Ascending aorta (tissue), 2 donors: ENCODE results near the gene PCDHA2. TPM values are rescaled to one million over a fixed set of nuclear protein-coding genes. Genes with fewer than 3 reads are reported as not detected.

Source experiments
- DNase-seq, 2 donors: peaks; one replicate each; pipeline ENCODE4 v3.0.0-alpha.2; 2019; ENCODE audit warnings: low spot score in 2 of 2
- H3K27ac ChIP-seq, 2 donors: fragments of 200-600 bp; sonication (generic); one replicate each; pipeline ENCODE4 v1.5.1; 2016 to 2017; ENCODE audit warnings: mild to moderate bottlenecking in 1 of 2
- H3K27me3 ChIP-seq: fragments of 200-600 bp; sonication (generic); one replicate; pipeline ENCODE4 v1.5.1; 2017
- H3K36me3 ChIP-seq, 2 donors: fragments of 200-600 bp; sonication (generic); one replicate each; pipeline ENCODE4 v1.5.1; 2016
- H3K4me1 ChIP-seq, 2 donors: fragments of 200-600 bp; sonication (generic); one replicate each; pipeline ENCODE4 v1.5.1; 2016 to 2017; ENCODE audit warnings: mild to moderate bottlenecking in 1 of 2
- H3K4me3 ChIP-seq, 2 donors: fragments of 200-600 bp; sonication (generic); one replicate each; pipeline ENCODE4 v1.5.1; 2016 to 2017; ENCODE audit warnings: mild to moderate bottlenecking in 1 of 2
- H3K9me3 ChIP-seq, 2 donors: fragments of 200-600 bp; sonication (generic); one replicate each; pipeline ENCODE4 v1.5.1; 2016
- CTCF ChIP-seq, 3 experiments: fragments of 200-600 bp in 2 of 3; fragments of 450-650 bp in 1 of 3; sonication (generic) in 2 of 3; IDR thresholded peaks; one replicate each; pipeline ENCODE4 v1.5.1; 2016 to 2019; ENCODE audit warnings: antibody characterized with exemption in 3 of 3, mild to moderate bottlenecking in 1 of 3, moderate library complexity in 1 of 3
- intact Hi-C: fragments of 100-400 bp; cut with DNase I; formaldehyde crosslinking; loops from one replicate; pipeline ENCODE4 v1.15.1; 2023
- total RNA-seq: library from RNA; depleted of rRNA; stranded (reverse); fragments of >200 nt; gene quantifications from one replicate; pipeline ENCODE4 v1.1.0, GENCODE V29; 2016

The PCDHA2 gene
- not detected for total RNA-seq

DNA sequence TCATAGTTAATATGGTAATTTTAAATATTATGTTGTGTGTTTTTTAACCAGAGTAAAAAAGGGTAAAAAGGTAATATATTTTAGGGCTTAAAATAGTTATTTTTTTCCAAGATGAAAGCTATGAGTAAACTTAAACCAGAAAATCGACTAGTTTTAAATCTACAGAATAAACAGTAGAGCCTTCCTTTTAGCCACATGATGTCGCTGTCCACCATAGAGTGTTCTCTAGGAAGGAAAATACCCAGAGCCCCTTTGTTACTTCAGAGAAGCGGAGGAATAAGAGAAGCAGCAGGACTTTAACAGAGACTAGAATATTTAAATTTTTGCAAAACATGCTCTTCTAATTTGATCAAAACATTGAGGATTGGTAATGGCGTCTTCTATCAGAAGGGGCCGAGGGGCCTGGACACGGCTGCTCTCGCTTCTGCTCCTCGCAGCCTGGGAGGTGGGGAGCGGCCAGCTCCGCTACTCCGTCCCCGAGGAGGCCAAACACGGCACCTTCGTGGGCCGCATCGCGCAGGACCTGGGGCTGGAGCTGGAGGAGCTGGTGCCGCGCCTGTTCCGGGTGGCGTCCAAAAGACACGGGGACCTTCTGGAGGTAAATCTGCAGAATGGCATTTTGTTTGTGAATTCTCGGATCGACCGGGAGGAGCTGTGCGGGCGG lies at the start of gene PCDHA2:
Gene PCDHA2 (plus strand): TSS at position 258 of the 664 bp plus-strand sequence.
- H3K9me3 ChIP-seq, result peaks cover 0 to 44% of the 10 kb centered on the region in 2 donors
- TF ChIP-seq CTCF (IDR thresholded peaks at IDR 0.05), result no peak
- no peaks in the 10 kb centered on the region for H3K36me3 ChIP-seq
- no peak within 1 kb of the TSS for H3K27ac ChIP-seq
- H3K4me1 ChIP-seq, result no peaks in the 10 kb centered on the region
- H3K27me3 ChIP-seq, result no peaks in the 10 kb centered on the region
- DNase-seq, result no peak
- intact Hi-C loops, result no loop called here
- no peak within 1 kb of the TSS for H3K4me3 ChIP-seq

- no peak for DNase-seq
- no peaks in the 10 kb centered on the region for H3K36me3 ChIP-seq
- no peaks in the 10 kb centered on the region for H3K4me1 ChIP-seq
- H3K9me3 ChIP-seq, result peaks cover 12 to 70% of the 10 kb centered on the region in 2 donors
- H3K27ac ChIP-seq, result no peak overlapping the region
- H3K4me3 ChIP-seq, result no peak overlapping the region
- intact Hi-C loops, result no loop called here
- no peak for TF ChIP-seq CTCF (IDR thresholded peaks at IDR 0.05)
- no peaks in the 10 kb centered on the region for H3K27me3 ChIP-seq
Observed at GRCh38 chr5:140753561-140753960, 41.1 kb upstream of the PCDHA2 start.

DNA sequence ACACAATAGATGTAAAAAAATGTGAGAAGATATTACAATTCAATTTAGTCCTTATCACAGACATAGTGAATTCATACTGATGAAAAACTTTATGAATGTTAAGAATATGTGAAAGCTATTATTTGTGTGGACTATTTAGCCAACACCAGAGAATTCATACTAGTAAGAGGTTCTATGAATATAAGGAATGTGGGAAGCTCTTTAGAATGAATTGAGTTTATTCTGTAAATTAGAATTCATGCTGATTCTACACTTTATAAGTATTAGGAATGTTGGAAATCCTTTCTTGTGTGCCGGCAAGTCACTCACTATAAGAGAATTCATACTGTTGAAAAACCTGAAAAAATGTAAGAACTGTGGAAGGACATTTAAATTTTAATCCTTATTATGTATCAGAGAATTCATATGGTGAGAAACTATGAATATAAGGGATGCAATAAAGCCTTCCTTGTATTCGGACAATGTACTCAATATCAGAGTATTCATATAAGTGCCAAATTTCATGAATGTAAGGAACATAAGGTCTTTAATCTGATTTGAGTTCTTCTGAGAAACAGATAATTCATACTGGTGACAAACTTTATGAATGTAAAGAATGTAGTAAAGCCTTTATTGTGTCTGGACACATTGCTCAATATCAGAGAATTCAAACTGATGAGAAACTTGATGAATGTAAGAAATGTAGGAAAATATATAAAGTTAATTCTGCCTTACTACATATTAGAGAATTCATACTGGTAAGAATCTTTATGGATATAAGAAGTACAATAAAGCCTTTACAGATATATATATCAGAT lies 30.3 kb upstream of the PCDHA2 start:
- no peaks in the 10 kb centered on the region for H3K4me1 ChIP-seq
- no peak for DNase-seq
- intact Hi-C loops, result no loop called here
- peaks cover 61 to 95% of the 10 kb centered on the region in 2 donors for H3K9me3 ChIP-seq
- TF ChIP-seq CTCF (IDR thresholded peaks at IDR 0.05), result no peak
- H3K27me3 ChIP-seq, result no peaks in the 10 kb centered on the region
- no peak overlapping the region for H3K27ac ChIP-seq
- no peaks in the 10 kb centered on the region for H3K36me3 ChIP-seq
- H3K4me3 ChIP-seq, result no peak overlapping the region

DNA sequence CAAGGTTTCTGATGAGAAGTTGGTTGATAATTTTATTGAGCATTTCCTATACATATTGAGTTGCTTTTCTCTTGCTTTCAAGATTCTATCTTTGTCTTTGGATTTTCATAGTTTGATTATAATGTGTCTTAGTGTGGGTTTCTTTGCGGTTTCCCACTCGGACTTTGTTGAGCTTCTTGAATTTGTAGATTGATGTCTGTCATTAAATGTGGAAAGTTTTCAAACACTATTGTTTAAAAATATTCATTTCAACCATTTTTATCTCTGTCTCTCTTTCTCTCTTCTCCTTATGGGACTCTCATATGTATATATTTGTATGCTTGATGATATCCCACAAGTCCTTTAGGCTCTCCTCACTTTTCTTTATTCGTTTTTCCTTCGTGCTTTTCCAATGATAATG lies 27.2 kb upstream of the PCDHA2 start:
- Histone ChIP-seq H3K9me3 (peaks cover 46 to 88% of the 10 kb centered on the region in 2 donors), H3K27ac (no peak overlapping the region), H3K4me1 (no peaks in the 10 kb centered on the region), H3K4me3 (no peak overlapping the region), H3K27me3 (no peaks in the 10 kb centered on the region), H3K36me3 (no peaks in the 10 kb centered on the region)
- intact Hi-C loops, result no loop called here
- no peak for DNase-seq
- no peak for TF ChIP-seq CTCF (IDR thresholded peaks at IDR 0.05)

- Histone ChIP-seq H3K9me3 (peaks cover 6 to 49% of the 10 kb centered on the region in 2 donors), H3K4me3 (no peak overlapping the region), H3K36me3 (no peaks in the 10 kb centered on the region), H3K27me3 (no peaks in the 10 kb centered on the region), H3K27ac (no peak overlapping the region), H3K4me1 (no peaks in the 10 kb centered on the region)
- no peak for TF ChIP-seq CTCF (IDR thresholded peaks at IDR 0.05)
- DNase-seq, result no peak
- intact Hi-C loops, result no loop called here
Observed at GRCh38 chr5:140780512-140780911, 14.1 kb upstream of the PCDHA2 start.
